GM21360 (cell line): Measurements from ENCODE around the gene TMEM14C.
"Not testable (repeated sequence)": the region's sequence is repeated elsewhere in the genome, so short reads cannot be mapped to it uniquely, and the experiment has no call there.

Experiments
- ATAC-seq: cut with Tn5 transposase; IDR thresholded peaks from one replicate; pipeline ENCODE4 v1.9.1; 2021; ENCODE audit warnings: mild to moderate bottlenecking, moderate library complexity; ENCODE audit not compliant: unreplicated experiment

Gene TMEM14C

DNA sequence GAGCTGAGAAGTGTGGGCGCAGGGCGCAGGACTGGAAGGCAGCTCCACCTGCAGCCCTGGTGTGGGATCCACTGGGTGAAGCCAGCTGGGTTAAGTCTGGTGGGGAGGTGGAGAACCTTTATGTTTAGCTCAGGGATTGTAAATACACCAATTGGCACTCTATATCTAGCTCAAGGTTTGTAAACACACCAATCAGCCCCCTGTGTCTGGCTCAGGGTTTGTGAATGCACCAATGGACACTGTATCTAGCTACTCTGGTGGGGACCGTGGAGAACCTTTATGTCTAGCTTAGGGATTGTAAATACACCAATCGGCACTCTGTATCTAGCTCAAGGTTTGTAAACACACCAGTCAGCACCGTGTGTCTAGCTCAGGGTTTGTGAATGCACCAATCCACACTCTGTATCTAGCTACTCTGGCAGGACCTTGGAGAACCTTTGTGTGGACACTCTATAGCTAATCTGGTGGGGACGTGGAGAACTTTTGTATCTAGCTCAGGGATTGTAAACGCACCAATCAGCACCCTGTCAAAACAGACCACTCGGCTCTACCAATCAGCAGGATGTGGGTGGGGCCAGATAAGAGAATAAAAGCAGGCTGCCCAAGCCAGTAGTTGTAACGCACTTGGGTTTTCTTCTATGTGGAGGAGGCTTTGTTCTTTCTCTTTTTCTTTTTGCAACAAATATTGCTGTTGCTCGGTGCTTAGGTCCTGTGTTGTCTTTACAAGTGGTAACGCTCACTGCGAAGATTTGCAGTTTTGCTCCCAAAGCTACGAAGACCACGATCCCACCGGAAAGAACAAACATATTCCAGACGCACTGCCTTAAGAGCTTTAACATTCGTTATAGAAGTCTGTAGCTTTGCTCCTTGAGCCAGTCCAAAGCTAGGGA is 1.7 kb upstream of the TMEM14C start:
- ATAC-seq, result not testable (repeated sequence)

DNA sequence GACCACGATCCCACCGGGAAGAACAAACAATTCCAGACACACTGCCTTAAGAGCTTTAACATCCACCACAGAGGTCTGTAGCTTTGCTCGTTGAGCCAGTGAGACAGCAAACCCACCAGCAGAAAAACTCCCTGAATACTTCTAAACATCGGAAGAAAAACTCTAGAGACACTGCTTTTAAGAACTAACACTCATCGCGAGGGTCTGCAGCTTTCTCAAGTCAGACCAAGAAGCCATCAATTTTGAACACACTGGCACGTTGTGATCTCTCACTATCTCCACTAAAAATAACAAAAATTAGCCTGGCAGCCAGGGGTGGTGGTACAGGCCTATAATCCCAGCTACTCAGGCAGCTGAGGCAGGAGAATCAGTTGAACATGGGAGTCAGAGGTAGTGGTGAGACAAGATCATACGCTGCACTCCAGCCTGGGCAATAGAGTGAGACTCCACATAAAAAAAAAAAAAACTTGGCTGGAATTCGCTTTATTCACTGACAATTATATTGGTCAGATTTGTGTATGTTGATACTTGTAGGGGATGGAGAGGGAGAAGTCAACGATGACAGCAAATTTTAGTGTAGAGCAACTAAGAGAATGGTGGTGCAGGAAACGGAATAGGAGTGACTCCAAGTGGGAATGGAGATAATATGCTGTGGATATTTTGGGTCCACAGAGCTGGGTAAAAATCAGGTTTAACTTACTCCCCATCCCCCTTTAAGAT is 860 bp upstream of the TMEM14C start:
- no peak for ATAC-seq

DNA sequence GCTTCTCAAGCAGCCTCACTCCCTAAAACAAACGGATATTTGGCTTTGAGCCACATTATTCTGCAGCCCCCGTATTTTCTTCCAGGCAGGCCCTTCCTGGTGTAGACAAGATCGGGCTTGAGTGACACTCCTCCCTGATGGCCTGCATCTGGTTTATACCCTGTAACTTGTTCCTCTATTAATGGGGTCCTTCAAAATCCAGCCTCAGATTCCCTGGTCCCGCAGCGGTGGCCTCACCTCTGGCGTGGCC is 375 bp upstream of the TMEM14C start:
- no peak for ATAC-seq

DNA sequence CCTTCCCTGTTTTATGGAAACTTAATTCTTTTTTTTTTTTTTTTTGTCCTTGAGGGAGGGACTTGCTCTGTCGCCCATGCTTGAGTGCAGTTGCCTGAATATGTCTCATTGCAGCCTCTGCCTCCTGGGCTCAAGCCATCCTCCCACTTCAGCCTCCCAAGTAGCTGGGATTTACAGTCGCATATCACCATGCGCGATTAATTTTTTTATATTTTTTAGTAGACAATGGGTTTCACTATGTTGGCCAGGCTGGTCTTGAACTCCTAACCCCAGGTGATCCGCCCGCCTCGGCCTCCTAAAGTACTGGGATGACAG is 654 bp downstream of the TMEM14C start:
- ATAC-seq, result no peak

DNA sequence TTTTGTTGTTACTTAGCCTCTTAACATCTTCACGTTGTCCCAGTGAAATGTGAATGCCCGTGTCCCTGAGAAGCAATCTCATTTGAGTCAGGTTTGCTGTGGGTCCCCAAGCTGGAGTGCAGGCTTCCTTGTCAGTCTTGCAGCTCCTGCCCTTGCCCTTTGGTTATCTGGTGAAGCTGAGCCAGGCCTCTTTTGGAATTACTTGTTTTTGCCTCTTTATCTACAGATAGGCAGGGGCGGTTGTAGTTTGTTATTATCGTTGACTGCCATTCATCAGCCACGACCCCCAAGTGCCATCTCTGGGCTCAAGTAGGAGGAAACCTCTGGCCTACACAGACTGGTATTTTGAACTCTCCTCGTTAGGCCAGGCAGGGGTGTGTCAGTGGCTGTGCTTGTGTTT is 2.2 kb downstream of the TMEM14C start:
- no peak for ATAC-seq

DNA sequence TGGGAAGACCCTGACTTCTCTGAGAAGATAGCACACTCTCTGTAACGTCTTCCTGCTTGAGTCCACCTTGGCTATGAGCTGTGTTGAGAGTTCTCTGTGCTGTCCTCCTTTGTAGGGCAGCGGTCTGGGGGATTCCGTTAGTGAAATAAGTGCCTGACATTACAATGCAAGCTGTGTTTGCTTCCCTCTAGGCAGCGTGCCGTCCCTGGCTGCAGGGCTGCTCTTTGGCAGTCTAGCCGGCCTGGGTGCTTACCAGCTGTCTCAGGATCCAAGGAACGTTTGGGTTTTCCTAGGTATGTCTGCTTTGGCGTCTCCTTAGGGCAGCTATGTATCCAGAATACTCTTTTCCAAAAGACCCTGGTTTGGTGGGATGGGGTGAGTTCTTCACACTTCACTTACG is 2.8 kb downstream of the TMEM14C start:
- no peak for ATAC-seq

DNA sequence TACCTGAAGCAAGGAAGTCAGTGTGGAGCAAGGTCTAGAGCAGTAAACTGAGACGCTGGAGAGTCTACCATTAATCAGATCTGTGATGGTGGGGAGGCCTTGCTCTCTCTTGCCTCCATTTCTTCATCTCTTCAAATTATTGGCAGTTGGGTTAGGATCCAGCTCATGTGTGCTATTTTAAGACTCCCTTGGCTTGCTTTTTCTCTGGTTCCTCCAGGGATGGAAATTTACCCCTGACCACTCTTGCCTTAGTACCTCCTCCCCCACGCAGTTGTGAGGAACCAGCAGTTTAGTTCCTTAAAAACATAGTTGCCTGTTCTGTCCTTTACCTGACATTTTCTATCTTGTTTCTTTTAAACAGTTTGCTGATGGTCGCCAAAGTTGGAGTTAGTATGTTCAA is 7.4 kb downstream of the TMEM14C start:
- no peak for ATAC-seq

DNA sequence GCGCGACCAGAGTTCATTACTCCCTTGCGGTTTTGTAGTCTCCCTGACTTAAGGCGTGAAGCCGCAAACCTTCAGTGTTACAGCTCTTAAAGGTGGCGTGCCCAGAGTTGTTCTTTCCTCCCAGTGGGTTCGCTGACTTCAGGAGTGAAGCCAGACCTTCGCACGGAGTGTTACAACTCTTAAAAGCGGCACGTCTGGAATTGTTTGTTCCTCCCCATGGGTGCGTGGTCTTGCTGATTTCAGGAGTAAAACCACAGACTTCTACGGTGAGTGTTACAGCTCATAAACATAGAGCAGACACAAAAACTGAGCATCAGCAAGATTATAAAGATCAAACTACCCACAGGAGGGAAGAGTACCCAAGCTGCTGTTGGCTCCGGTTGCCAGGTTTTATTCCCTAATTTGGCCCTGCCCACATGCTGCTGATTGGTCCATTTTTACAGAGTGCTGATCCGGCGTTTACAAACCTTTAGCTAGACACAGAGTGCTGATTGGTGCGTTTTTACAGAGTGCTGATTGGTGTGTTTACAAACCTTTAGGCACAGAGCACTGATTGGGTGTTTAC is 10.4 kb downstream of the TMEM14C start:
- ATAC-seq, result no peak

DNA sequence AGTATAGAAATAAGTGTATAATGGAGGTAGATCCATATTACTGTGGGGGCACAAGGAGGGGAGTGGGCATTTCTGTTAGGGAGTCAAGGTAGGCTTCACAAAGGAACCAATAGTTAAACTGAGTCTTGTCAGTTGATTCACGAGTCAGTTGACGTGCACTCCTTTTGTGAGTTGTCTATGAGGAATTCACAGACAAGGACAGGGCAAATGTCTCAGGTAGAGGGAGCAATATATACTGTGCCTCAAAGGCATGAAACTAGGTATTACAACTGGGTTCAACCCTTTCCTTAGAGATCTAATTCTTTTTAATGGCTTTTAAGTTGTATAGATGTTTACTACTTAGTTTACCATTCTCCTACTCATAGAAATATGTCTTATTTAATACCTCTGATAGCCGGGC is 11.0 kb downstream of the TMEM14C start:
- ATAC-seq, result no peak

DNA sequence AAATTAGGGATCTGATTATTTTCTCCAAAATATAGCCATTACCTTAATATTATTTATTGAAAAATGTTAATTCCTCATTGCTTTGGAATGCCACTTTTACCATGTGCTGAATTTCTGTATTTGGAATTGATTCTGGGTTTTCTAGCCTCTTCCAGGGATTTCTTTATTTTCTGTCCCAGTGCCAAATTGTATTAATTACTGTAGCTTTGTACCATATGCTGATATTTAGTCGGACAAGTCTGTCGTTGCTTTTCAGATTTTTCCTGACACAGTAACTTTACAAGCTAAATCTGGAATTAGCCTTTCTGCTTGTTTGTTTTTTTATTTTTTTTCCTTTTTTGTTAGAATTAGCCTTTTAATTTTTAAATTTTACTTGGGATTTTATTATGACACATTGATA is 13.9 kb downstream of the TMEM14C start:
- ATAC-seq, result no peak

DNA sequence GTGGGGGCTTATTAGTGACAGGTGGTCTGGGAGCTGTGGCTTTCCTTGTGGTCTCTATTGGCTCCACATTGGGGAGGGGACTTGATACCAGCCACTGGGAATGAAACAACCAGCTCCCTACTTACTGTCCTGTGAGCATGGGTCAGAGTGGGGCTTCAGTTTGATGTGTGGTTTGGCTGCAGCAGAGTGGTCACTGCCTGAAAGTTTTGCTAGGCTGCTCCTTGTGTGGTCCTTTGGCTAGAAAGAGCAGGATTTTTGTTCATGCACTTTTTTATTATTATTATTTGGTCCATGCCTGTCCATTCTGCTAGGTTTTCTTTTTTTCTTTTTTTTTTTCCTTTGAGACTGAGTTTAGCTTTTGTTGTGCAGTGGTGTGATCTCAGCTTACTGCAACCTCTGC is 17.2 kb downstream of the TMEM14C start:
- ATAC-seq, result no peak

DNA sequence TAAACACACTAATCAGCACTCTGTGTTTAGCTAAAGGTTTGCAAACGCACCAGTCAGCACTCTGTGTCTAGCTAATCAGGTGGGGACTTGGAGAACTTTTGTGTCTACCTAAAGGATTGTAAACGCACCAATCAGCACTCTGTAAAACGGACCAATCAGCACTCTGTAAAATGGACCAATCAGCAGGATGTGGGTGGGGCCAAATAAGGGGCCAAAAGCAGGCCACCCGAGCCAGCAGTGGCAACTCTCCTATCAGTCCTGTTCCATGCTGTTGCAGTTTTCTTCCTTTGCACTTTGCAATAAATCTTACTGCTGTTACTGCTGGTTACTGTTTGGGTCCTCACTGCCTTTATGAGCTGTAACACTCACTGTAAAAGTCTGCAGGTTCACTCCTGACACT is 18.8 kb downstream of the TMEM14C start:
- not testable (repeated sequence) for ATAC-seq

DNA sequence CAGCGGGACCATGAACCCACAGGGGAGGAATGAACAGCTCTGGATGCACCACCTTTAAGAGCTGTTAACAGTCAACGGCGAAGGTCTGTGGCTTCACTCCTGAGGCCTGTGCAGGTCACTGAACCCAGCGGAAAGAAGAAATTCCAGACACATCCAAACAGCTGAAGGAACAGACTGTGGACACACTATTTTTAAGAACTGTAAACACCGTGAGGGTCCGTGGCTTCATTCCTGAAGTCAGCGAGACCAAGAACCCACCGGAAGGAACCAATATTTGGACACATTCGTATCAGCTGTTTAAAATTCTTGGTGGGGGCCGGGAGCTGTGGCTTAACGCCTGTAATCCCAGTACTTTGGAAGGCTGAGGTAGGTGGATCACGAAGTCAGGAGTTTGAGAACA is 19.4 kb downstream of the TMEM14C start:
- no peak for ATAC-seq

DNA sequence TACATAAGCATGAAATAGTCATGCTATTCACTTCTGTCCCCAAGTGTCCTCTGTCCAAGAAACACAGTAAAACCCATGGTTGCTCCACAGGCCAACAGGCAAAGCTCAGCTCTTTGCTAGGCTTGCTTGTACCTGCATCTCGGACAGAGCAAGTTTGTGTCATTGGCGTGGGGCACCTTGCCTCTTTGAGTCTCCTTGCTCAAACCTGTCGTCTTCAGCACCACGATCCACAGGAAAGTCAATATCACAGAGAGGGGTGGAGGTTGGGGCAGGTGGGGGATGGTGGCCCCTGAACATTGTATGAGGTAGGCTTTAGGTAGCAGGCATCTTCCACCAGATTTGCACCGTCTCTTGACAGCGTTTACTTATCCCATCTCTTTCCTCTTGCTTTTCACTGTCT is 20.6 kb downstream of the TMEM14C start:
- ATAC-seq, result no peak

DNA sequence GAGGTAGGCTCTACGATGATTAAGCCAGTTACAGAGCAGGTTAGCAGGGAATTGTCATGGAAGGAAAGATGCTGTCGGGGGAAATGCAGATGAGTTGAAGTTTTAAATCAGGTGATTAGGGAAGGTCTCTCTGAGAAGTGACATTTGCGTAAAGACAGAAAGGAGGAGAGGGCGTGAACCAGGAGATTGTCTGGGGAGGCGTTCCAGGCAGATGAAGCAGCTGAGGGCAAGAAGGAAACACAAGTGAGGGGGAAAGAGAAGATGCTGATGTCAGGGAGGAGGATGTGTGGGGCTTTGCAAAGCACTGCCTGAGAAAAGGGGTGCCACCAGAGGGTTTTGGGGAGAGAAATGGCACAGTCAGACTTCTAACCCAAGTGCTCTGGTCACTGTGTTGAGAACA is 22.2 kb downstream of the TMEM14C start:
- no peak for ATAC-seq

DNA sequence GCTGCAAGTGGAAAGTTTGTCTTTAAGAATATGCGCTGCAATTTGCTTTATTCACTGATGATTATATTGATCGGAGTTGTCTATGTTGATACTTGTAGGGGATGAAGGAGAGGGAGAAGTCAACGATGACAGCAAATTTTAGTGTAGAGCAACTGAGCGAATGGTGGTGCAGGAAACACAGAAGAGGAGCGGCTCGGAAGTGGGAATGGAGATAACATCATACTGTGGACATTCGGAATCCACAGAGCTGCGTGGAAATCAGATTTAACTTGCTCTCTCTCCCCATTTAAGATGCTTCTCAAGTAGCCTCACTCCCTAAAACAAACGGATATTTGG is 24.0 kb downstream of the TMEM14C start:
- no peak for ATAC-seq

DNA sequence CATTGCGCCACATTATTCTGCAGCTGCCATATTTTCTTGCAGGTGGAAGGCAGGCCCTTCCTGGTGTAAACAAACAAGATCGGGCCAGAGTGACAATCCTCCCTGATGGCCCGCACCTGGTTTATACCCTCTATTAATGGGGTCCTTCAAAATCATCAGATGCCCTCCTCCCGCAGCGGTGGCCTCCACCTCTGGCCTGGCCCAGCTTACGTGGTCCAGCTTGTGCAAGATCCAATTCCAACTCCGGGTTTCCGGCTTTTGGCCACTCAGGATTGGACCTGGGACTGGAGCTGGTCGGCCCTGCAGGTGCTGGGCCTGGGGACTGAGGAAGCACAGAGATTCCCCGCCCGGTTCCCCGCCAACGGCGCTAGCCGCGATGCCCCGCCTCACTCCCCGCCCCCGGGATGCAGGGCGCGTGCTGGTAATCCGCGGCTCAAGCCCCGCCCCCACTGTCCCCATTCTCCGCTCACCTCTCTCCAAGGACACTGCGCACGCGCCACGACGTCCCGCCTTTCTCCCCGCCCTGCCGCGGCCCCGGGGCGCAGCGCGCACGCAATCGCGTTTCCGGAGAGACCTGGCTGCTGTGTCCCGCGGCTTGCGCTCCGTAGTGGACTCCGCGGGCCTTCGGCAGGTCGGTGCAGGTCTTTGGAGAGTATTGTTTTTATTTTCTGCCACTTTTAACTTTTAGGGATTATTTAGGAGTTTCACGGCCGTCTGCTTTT is 24.5 kb downstream of the TMEM14C start, which contains the start of gene TMEM14B:
TSS of gene TMEM14B (plus strand) at position 555 of the 722 bp plus-strand sequence. CDS start 1,441 bp downstream, outside the sequence.
- peak; percentile 98 for ATAC-seq

DNA sequence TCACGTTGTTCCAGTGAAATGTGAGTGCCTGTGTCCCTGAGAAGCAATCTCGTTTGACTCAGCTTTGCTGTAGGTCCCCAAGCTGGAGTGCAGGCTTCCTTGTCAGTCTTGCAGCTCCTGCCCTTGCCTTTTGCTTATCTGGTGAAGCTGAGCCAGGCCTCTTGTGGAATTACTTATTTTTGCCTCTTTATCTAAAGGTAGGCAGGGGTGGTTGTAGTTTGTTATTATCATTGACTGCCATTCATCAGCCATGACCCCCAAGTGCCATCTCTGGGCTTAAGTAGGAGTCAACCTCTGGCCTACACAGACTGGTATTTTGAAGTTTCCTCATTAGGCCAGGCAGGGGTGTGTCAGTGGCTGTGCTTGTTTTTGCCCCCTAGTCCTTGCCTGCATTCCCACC is 26.9 kb downstream of the TMEM14C start:
- ATAC-seq, result no peak

DNA sequence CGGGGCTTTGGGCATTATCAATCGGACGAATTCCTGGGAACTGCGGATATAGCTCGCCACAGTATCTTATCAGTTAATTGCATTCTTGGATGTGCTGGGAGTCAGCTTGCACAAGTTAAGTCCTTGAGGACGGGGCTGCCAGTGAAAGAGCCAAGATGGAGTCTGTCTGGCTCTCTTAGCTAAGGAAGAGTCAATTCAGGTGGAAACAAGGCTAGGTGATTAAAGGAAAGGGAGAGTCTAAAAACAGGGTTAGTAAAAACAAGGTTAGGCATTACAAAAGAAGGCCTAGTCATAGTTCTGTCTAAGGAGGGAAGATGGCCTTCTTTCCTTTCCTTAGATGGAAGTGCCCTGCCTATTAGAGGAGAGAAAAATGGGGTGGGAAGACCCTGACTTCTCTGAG is 27.7 kb downstream of the TMEM14C start:
- ATAC-seq, result not testable (repeated sequence)

DNA sequence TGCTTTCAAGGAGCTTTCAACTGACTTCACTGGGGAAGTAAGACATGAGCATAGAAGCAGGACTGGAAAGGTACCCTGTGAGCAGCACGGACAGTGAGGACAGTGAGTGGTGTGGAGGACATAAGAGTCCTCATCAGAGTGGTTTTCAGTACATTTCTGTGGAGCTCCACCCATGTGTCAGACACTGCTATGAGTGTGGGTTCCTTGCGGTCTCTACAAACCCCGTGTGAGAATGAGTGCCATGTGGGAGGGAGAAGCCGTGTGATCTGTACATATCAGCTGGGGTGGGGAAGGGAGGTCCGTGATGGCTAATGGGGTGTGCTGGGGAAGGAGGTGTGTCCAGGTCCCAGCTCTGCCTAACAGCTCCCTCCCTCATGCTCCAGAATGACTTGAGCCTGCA is 28.9 kb downstream of the TMEM14C start:
- ATAC-seq, result not testable (repeated sequence)

DNA sequence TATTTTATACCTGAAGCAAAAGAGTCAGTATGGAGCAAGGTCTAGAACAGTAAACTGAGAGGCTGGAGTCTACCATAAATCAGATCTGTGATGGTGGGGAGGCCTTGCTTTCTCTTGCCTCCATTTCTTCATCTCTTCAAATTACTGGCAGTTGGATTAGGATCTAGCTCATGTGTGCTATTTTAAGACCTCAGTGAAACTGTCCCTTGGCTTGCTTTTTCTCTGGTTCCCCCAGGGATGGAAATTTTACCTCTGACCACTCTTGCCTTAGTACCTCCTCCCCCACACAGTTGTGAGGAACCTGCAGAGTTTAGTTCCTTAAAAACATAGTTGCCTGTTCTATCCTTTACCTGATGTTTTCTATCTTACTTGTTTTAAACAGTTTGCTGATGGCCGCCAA is 33.2 kb downstream of the TMEM14C start:
- ATAC-seq, result no peak

DNA sequence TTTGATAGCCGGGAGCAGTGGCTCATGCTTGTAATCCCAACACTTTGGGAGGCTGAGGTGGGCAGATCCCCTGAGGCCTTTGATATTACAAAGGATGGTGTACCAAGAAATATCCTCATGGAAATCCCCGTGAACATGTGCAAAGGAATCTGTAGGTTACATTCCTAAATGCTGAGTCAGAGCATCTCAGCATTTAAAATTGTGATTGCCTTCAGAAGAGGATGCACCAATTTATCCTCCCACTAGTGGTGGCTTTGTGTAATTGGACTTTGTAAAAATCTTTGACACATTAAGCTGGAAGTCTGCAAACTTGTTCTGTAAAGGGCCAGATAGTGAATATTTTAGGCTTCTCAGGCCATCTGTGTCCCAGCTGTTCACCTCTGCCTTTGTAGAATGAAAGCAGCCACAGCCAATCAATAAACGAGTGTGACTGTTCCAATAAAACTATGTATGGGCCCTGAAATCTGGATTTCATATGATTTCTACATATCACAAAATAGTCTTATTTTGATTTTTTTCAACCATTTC is 36.5 kb downstream of the TMEM14C start:
- ATAC-seq, result peak; percentile 64
